IPS DF 6.9 (cell line): ENCODE results near the gene RPS6KA2.

Experiments
- DNase-seq: peaks from one replicate; pipeline ENCODE4 v3.0.0-alpha.2; 2013; ENCODE audit warnings: low read depth, low spot score
- H3K27ac ChIP-seq: one replicate; pipeline ENCODE4 v1.5.1; 2013; ENCODE audit warnings: low read length, control low read depth
- H3K27me3 ChIP-seq: 2 replicates; pipeline ENCODE4 v1.6.1; 2013; ENCODE audit warnings: mild to moderate bottlenecking, low read length; ENCODE audit not compliant: control insufficient read depth, insufficient read depth
- H3K36me3 ChIP-seq: 2 replicates; pipeline ENCODE4 v1.6.1; 2013; ENCODE audit warnings: low read length; ENCODE audit not compliant: control insufficient read depth, insufficient read depth
- H3K4me1 ChIP-seq: 2 replicates; pipeline ENCODE4 v1.6.1; 2013; ENCODE audit warnings: low read length; ENCODE audit not compliant: control insufficient read depth, insufficient read depth
- H3K4me3 ChIP-seq: 2 replicates; pipeline ENCODE4 v1.5.1; 2013; ENCODE audit warnings: mild to moderate bottlenecking, low read length
- H3K9me3 ChIP-seq: 2 replicates; pipeline ENCODE4 v1.6.1; 2013; ENCODE audit warnings: low read length, inconsistent platforms; ENCODE audit not compliant: control insufficient read depth, insufficient read depth
- WGBS: extraction: QIAGEN DNeasy Blood & Tissue Kit; methylation state at CpG from one replicate; pipeline ENCODE4 v1.1.7; 2013; ENCODE audit warnings: mixed read lengths, missing lambda C conversion rate; ENCODE audit not compliant: insufficient read length, insufficient coverage; 5-methylcytosine and 5-hydroxymethylcytosine counted together

RPS6KA2 gene

GRCh38 chr6:166603043-166603690, 23.9 kb downstream of the RPS6KA2 start:
- no peaks in the 10 kb centered on the region for H3K9me3 ChIP-seq
- H3K36me3 ChIP-seq = no peaks in the 10 kb centered on the region
- no peaks in the 10 kb centered on the region for H3K27me3 ChIP-seq
- H3K4me3 ChIP-seq = no peak overlapping the region
- H3K27ac ChIP-seq = no peak overlapping the region
- DNase-seq = no peak
- WGBS = no CpG with 5 or more reads among the region's 14 CpGs
- H3K4me1 ChIP-seq = no peaks in the 10 kb centered on the region; the same call in 1 of the 2 replicates

- no CpG with 5 or more reads among the region's 10 CpGs for WGBS
- H3K36me3 ChIP-seq = no peaks in the 10 kb centered on the region
- H3K4me3 ChIP-seq = no peak overlapping the region
- DNase-seq = no peak
- H3K27ac ChIP-seq = no peak overlapping the region
- no peaks in the 10 kb centered on the region for H3K27me3 ChIP-seq
- no peaks in the 10 kb centered on the region; the same call in 1 of the 2 replicates for H3K4me1 ChIP-seq
- no peaks in the 10 kb centered on the region for H3K9me3 ChIP-seq
Measured at GRCh38 chr6:166601956-166602355, 25.1 kb downstream of the RPS6KA2 start.

GRCh38 chr6:166600931-166601330, 26.1 kb downstream of the RPS6KA2 start:
- H3K36me3 ChIP-seq = no peaks in the 10 kb centered on the region
- WGBS = no CpG with 5 or more reads among the region's 2 CpGs
- H3K27ac ChIP-seq = no peak overlapping the region
- H3K27me3 ChIP-seq = no peaks in the 10 kb centered on the region
- DNase-seq = no peak
- H3K9me3 ChIP-seq = no peaks in the 10 kb centered on the region
- no peak overlapping the region for H3K4me3 ChIP-seq
- no peaks in the 10 kb centered on the region; the same call in 1 of the 2 replicates for H3K4me1 ChIP-seq

- Histone ChIP-seq H3K27me3 (no peaks in the 10 kb centered on the region), H3K27ac (no peak overlapping the region), H3K36me3 (no peaks in the 10 kb centered on the region), H3K4me1 (no peaks in the 10 kb centered on the region; the same call in 1 of the 2 replicates), H3K4me3 (no peak overlapping the region), H3K9me3 (no peaks in the 10 kb centered on the region)
- no peak for DNase-seq
- WGBS = no CpG with 5 or more reads among the region's 5 CpGs
Measured at GRCh38 chr6:166599205-166599604, 27.8 kb downstream of the RPS6KA2 start.

- Histone ChIP-seq H3K9me3 (no peaks in the 10 kb centered on the region), H3K4me1 (no peaks in the 10 kb centered on the region; the same call in 1 of the 2 replicates), H3K4me3 (no peak overlapping the region), H3K27ac (no peak overlapping the region), H3K27me3 (no peaks in the 10 kb centered on the region), H3K36me3 (no peaks in the 10 kb centered on the region)
- WGBS = no CpG with 5 or more reads among the region's 11 CpGs
- no peak for DNase-seq
Measured at GRCh38 chr6:166598441-166599138, 28.5 kb downstream of the RPS6KA2 start.

GRCh38 chr6:166597711-166598440, 29.2 kb downstream of the RPS6KA2 start:
- no peaks in the 10 kb centered on the region for H3K36me3 ChIP-seq
- no peak overlapping the region for H3K4me3 ChIP-seq
- no peaks in the 10 kb centered on the region for H3K9me3 ChIP-seq
- DNase-seq = no peak
- H3K27me3 ChIP-seq = no peaks in the 10 kb centered on the region
- WGBS = no CpG with 5 or more reads among the region's 10 CpGs
- no peaks in the 10 kb centered on the region; the same call in 1 of the 2 replicates for H3K4me1 ChIP-seq
- H3K27ac ChIP-seq = no peak overlapping the region

GRCh38 chr6:166596776-166597507, 30.1 kb downstream of the RPS6KA2 start:
- Histone ChIP-seq H3K4me3 (no peak overlapping the region), H3K27ac (no peak overlapping the region), H3K36me3 (no peaks in the 10 kb centered on the region), H3K4me1 (no peaks in the 10 kb centered on the region; the same call in 1 of the 2 replicates), H3K27me3 (no peaks in the 10 kb centered on the region), H3K9me3 (no peaks in the 10 kb centered on the region)
- DNase-seq = no peak
- WGBS = no CpG with 5 or more reads among the region's 15 CpGs

- Histone ChIP-seq H3K27me3 (no peaks in the 10 kb centered on the region), H3K9me3 (no peaks in the 10 kb centered on the region), H3K4me3 (no peak overlapping the region), H3K4me1 (no peaks in the 10 kb centered on the region; the same call in 1 of the 2 replicates), H3K27ac (no peak overlapping the region), H3K36me3 (no peaks in the 10 kb centered on the region)
- no peak for DNase-seq
- WGBS = no CpG with 5 or more reads among the region's 6 CpGs
Measured at GRCh38 chr6:166595949-166596348, 31.1 kb downstream of the RPS6KA2 start.

GRCh38 chr6:166595061-166595780, 31.8 kb downstream of the RPS6KA2 start:
- H3K4me1 ChIP-seq = no peaks in the 10 kb centered on the region; the same call in 1 of the 2 replicates
- H3K27me3 ChIP-seq = no peaks in the 10 kb centered on the region
- no CpG with 5 or more reads among the region's 13 CpGs for WGBS
- no peak overlapping the region for H3K4me3 ChIP-seq
- no peaks in the 10 kb centered on the region for H3K36me3 ChIP-seq
- H3K27ac ChIP-seq = no peak overlapping the region
- H3K9me3 ChIP-seq = no peaks in the 10 kb centered on the region
- DNase-seq = no peak
